ENCODE measurements around the gene LMTK3. TPM values are rescaled to one million over a fixed set of nuclear protein-coding genes. Genes with fewer than 3 reads are reported as not detected.
A peak's percentile ranks its signal among the peaks of the same experiment; 100 is the strongest.
"Not testable (repeated sequence)": the region's sequence is repeated elsewhere in the genome, so short reads cannot be mapped to it uniquely, and the experiment has no call there.

The LMTK3 gene
- total RNA-seq, 2 experiments from 2014 or later: 2.3 to 2.6 TPM

DNA sequence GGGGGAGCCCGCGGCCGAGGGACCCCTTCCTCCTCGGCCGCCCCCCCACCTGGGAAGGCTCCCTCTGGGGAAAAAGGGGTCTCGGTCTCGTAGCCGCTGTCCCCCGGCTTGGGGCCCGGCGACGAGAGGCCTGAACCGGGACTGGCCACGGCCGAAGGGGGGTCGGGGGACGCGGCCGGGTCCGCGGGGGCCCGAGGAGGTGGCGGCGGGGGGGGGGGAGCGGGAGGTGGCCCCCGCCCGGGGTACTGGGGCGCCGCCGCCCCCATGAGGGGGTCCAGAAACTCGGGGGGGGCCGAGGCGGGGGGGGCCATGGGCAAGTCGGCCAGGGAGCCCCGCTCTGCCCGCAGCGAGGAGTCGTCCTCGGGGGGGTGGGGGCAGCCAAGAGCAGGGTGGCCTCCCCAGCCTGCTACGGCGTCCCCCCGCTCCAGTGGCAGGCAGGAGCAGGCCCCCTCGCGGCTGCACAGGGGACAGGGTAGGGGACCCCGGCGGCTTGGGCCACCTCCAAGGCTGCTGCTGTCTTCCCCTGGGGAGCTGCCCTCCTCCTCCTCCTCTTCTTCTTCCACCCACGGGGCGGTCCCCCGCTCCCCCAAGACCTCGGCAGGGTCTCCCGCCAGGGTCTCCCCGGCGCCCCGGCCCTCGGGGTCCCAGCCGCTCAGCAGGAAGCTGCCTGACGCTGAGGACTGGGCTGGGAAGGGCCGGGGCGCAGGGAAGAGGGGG, 12.9 kb downstream of the LMTK3 start:
- intact Hi-C loops (cut with micrococcal nuclease): no loop called here
- CTCF ChIA-PET: no interaction called here
- peaks cover 20% of the 10 kb centered on the region for H3K27me3 Mint-ChIP-seq (ENCODE audit: low read depth)
- H3K4me1 Mint-ChIP-seq (ENCODE audit: low read depth): peaks cover 24% of the 10 kb centered on the region
- no peaks in the 10 kb centered on the region for H3K36me3 Mint-ChIP-seq (ENCODE audit: low read depth)
- H3K9me3 Mint-ChIP-seq: no peaks in the 10 kb centered on the region
- DNase-seq: no peak
- no peak overlapping the region for H3K4me3 Mint-ChIP-seq
- H3K27ac Mint-ChIP-seq: no peak overlapping the region

GRCh38 chr19:48497728-48498594, 13.7 kb downstream of the LMTK3 start:
- no peaks in the 10 kb centered on the region for H3K9me3 Mint-ChIP-seq
- no peak for DNase-seq

GRCh38 chr19:48496959-48497727, 14.5 kb downstream of the LMTK3 start:
- H3K36me3 Mint-ChIP-seq (ENCODE audit: low read depth): no peaks in the 10 kb centered on the region
- no peak overlapping the region for H3K27ac Mint-ChIP-seq
- CTCF ChIA-PET: interaction anchor here (1.2 kb wide), 1 partner anchor 17 kb away, joined by 4 read pairs; no protein-coding TSS in a partner anchor
- peaks cover 24% of the 10 kb centered on the region for H3K27me3 Mint-ChIP-seq (ENCODE audit: low read depth)
- DNase-seq: no peak
- H3K4me3 Mint-ChIP-seq: no peak overlapping the region
- H3K4me1 Mint-ChIP-seq (ENCODE audit: low read depth): peaks cover 30% of the 10 kb centered on the region
- intact Hi-C loops (cut with micrococcal nuclease): no loop called here
- no peaks in the 10 kb centered on the region for H3K9me3 Mint-ChIP-seq

More at GRCh38 chr19:48497728-48498594, 13.7 kb downstream of the LMTK3 start:
- Mint-ChIP-seq H3K4me3 (no peak overlapping the region), H3K27me3 (ENCODE audit: low read depth) (peaks cover 20% of the 10 kb centered on the region), H3K4me1 (ENCODE audit: low read depth) (peaks cover 24% of the 10 kb centered on the region), H3K36me3 (ENCODE audit: low read depth) (no peaks in the 10 kb centered on the region), H3K27ac (no peak overlapping the region)
- CTCF ChIA-PET: no interaction called here
- intact Hi-C loops (cut with micrococcal nuclease): no loop called here

DNA sequence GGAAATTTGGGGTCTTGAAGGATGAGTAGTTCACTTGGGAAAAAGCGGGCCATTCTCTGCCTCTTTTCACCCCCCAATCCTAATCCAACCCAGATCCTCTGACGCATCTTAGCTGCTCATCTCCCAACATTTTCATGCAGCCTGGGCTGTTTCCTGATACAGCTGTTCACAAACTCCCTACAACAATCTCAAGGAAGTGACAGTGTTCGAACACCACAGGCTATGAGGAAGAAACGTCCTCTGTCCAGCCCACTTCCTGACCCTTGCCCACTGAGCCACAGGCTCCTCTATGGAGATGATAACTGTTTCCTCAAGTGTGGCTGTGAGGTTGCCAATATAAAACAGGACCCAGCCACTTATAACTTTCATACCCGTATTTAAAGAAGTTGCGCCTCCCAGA, 16.2 kb downstream of the LMTK3 start:
- DNase-seq: no peak
- Mint-ChIP-seq H3K4me3 (no peak overlapping the region), H3K36me3 (ENCODE audit: low read depth) (no peaks in the 10 kb centered on the region), H3K9me3 (no peaks in the 10 kb centered on the region), H3K27ac (no peak overlapping the region), H3K4me1 (ENCODE audit: low read depth) (peaks cover 34% of the 10 kb centered on the region), H3K27me3 (ENCODE audit: low read depth) (peaks cover 33% of the 10 kb centered on the region)
- intact Hi-C loops (cut with micrococcal nuclease): no loop called here
- CTCF ChIA-PET: interaction anchor here (1.1 kb wide), 1 partner anchor 93 kb away, joined by 4 read pairs; no protein-coding TSS in a partner anchor

- Mint-ChIP-seq H3K36me3 (ENCODE audit: low read depth) (no peaks in the 10 kb centered on the region), H3K9me3 (no peaks in the 10 kb centered on the region), H3K27ac (no peak overlapping the region), H3K4me3 (peak overlapping the region; percentile 64), H3K27me3 (ENCODE audit: low read depth) (peaks cover 38% of the 10 kb centered on the region), H3K4me1 (ENCODE audit: low read depth) (peaks cover 33% of the 10 kb centered on the region)
- CTCF ChIA-PET: interaction anchor here (1.2 to 2.0 kb wide), 4 partner anchors 12 to 115 kb away, joined by 4 to 9 read pairs (median 6); no protein-coding TSS in a partner anchor
- intact Hi-C loops (cut with micrococcal nuclease): loop anchor here (1.0 to 5.0 kb wide), 6 partner anchors 8 to 173 kb away; partner anchors contain the start of genes CYTH2 and TMEM143
- DNase-seq: no peak
Measured at GRCh38 chr19:48493718-48494401, 17.8 kb downstream of the LMTK3 start.

DNA sequence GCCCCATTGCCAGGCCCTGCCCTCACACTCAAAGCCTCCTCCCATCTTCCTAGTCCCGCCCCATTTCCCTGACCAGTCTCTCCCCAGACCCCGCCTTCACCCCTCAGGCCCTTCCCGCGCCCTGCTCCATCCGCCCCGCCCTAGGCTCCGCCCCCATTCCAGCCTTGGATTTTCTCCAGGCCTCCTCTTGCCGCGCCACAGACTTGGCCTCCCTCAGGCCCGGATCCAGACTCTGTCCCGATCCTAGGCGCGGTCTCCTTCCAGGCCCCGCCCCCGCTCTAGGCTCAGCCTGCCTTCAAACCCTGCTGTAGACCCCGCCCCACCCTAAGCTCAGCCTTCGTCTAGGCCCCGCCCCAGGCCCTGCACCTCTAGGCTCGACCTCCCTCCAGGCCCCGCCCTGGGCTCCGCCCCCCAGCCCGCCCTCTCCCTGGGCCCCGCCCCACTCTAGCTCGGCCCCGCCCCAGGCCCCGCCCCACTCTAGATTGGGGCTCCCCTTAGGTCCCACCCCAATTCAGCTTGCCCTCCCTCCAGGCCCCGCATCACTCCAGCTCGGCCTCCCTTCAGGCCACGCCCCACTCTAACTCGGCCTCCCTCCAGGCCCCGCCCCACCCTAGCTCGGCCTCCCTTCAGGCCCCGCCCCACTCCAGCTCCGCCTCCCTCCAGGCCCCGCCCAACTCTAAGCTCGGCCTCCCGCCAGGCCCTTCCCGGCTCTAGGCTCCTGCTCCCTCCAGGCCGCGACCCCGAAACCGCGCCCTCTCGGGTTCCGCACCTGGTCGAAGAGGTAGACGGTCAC, 18.5 kb downstream of the LMTK3 start:
- DNase-seq: peak; percentile 86
- Mint-ChIP-seq H3K27me3 (ENCODE audit: low read depth) (peaks cover 38% of the 10 kb centered on the region), H3K9me3 (no peaks in the 10 kb centered on the region), H3K36me3 (ENCODE audit: low read depth) (no peaks in the 10 kb centered on the region), H3K27ac (no peak overlapping the region), H3K4me1 (ENCODE audit: low read depth) (peaks cover 31% of the 10 kb centered on the region), H3K4me3 (peak overlapping the region; percentile 62)
- intact Hi-C loops (cut with micrococcal nuclease): loop anchor here (1.0 to 5.0 kb wide), 6 partner anchors 9 to 172 kb away; partner anchors contain the start of genes CYTH2 and TMEM143
- CTCF ChIA-PET: interaction anchor here (1.2 to 2.0 kb wide), 4 partner anchors 13 to 116 kb away, joined by 4 to 9 read pairs (median 6); no protein-coding TSS in a partner anchor

- H3K9me3 Mint-ChIP-seq: no peaks in the 10 kb centered on the region
- no peak for DNase-seq
- peaks cover 31% of the 10 kb centered on the region for H3K27me3 Mint-ChIP-seq (ENCODE audit: low read depth)
- peak overlapping the region; percentile 36 for H3K4me3 Mint-ChIP-seq
- intact Hi-C loops (cut with micrococcal nuclease): loop anchor here (2.0 to 5.0 kb wide), 2 partner anchors 94 to 171 kb away; a partner anchor contains a TSS
- H3K36me3 Mint-ChIP-seq (ENCODE audit: low read depth): no peaks in the 10 kb centered on the region
- H3K4me1 Mint-ChIP-seq (ENCODE audit: low read depth): peaks cover 26% of the 10 kb centered on the region
- H3K27ac Mint-ChIP-seq: no peak overlapping the region
- CTCF ChIA-PET: no interaction called here
Measured at GRCh38 chr19:48491793-48492123, 19.9 kb downstream of the LMTK3 start.

DNA sequence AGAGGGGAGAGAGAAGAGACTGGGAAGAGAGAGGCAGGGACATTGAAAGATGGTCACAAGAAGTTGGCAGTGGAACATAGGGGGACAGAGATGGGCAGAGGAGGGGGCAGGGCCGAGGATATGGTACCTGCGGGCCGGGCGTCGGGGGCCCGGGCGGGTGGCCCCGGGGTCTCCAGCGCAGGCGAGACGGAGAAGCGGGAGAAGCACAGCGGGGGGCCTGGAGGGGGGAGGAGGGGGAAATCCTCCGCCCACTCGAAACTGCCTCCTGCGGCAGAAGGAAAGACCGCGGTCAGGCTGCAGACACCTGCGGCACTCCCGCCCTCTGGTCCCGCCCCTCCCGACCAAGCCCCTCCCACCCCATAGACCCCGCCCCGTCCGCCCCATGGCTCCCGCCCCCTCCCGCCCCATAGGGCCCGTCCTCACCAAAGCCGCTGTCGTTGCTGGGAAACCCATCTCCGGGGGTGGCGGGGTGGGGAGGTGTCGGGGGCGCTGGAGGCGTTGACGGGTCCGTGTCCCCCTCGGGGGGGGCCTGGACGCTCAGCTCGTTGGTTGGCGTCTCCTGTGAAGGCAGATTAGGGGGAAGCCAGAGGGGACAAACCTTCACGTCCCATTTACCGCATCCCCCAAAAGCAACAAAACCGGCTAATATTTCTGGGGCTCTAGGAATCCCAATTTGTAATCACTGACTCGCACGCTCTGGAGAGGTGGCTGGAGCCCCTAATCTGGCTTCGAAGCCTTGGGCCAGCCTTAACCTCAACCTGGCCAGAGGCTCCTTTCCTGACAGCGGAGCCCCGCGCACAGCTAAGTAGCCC, 20.4 kb downstream of the LMTK3 start:
- H3K4me3 Mint-ChIP-seq: peak overlapping the region; percentile 36
- CTCF ChIA-PET: interaction anchor here (1.5 to 3.1 kb wide), 3 partner anchors 93 to 185 kb away, joined by 9 to 62 read pairs (median 25); no protein-coding TSS in a partner anchor
- no peaks in the 10 kb centered on the region for H3K9me3 Mint-ChIP-seq
- H3K27me3 Mint-ChIP-seq (ENCODE audit: low read depth): peaks cover 31% of the 10 kb centered on the region
- intact Hi-C loops (cut with micrococcal nuclease): loop anchor here (5.0 kb wide), 1 partner anchor 94 kb away; no protein-coding TSS in a partner anchor
- H3K36me3 Mint-ChIP-seq (ENCODE audit: low read depth): no peaks in the 10 kb centered on the region
- H3K27ac Mint-ChIP-seq: no peak overlapping the region
- peaks cover 26% of the 10 kb centered on the region for H3K4me1 Mint-ChIP-seq (ENCODE audit: low read depth)
- DNase-seq: peak; percentile 54

DNA sequence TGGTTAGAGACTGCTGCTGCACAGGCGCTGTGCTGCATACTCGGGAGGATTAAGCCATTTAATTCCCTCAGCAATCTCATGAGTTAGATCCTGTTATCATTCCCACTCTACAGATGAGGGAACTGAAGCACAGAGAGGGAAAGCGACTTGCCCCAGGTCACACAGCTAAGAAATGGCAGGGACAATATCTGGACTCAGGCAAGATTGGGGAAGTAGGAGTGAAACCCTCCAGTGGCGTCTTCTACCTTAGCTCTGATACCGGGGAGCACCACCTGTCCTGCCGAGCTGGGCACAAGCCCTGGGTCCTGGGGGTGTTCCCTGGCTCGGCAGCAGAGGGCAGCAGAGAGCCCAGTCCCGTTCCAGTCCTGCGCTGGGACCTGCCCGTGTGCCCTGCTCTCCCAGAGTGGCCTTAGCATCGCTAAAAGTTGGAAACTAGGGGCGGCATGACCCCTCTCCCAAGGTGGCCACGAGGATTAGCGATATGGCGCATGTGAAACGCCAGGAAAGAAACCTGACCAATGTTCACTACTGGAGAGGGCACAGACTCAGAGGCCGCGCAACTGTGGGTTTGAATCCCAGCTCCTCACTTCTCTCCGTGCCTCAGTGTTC, 21.9 kb downstream of the LMTK3 start:
- peaks cover 24% of the 10 kb centered on the region for H3K27me3 Mint-ChIP-seq (ENCODE audit: low read depth)
- CTCF ChIA-PET: interaction anchor here (0.5 to 3.1 kb wide), 29 partner anchors 9 to 661 kb away, joined by 3 to 62 read pairs (median 4); no protein-coding TSS in a partner anchor
- H3K4me3 Mint-ChIP-seq: no peak overlapping the region
- no peaks in the 10 kb centered on the region for H3K9me3 Mint-ChIP-seq
- H3K27ac Mint-ChIP-seq: no peak overlapping the region
- peak; percentile 86 for DNase-seq
- intact Hi-C loops (cut with micrococcal nuclease): loop anchor here (1.0 to 5.0 kb wide), 3 partner anchors 92 to 119 kb away; no protein-coding TSS in a partner anchor
- no peaks in the 10 kb centered on the region for H3K36me3 Mint-ChIP-seq (ENCODE audit: low read depth)
- H3K4me1 Mint-ChIP-seq (ENCODE audit: low read depth): peaks cover 26% of the 10 kb centered on the region

DNA sequence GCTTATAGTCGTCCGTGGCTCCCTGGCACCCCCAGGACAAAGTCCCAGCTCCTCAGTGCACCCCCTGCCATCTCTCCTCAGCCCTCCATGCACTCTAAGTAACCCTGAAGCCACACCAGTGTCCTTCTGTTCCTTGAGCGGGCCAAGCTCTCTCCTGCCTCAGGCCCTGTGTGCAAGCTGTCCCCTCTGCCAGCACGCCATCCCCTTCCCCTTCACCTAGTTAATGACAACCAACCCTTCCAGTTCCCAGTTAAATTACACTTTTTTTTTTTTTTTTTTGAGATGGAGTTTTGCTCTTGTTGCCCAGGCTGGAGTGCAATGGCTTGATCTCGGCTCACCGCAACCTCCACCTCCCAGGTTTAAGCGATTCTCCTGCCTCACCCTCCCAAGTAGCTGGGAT, 23.2 kb downstream of the LMTK3 start:
- H3K27ac Mint-ChIP-seq; H3K9me3 Mint-ChIP-seq; H3K4me3 Mint-ChIP-seq; DNase-seq; intact Hi-C loops (cut with micrococcal nuclease); H3K36me3 Mint-ChIP-seq (ENCODE audit: low read depth): not testable (repeated sequence)
- H3K4me1 Mint-ChIP-seq (ENCODE audit: low read depth): peaks cover 23% of the 10 kb centered on the region
- H3K27me3 Mint-ChIP-seq (ENCODE audit: low read depth): peaks cover 18% of the 10 kb centered on the region
- CTCF ChIA-PET: interaction anchor here (1.1 to 3.1 kb wide), 7 partner anchors 8 to 120 kb away, joined by 3 to 62 read pairs (median 10); no protein-coding TSS in a partner anchor
